Activated gamma-delta T cell treated with Interleukin-2 at 50 U/mL for 16 hours (primary cell): ENCODE results near the gene MYO1E.

Experiments
- DNase-seq: peaks from one replicate; pipeline ENCODE4 v3.0.0-alpha.2; 2020

MYO1E gene

DNA sequence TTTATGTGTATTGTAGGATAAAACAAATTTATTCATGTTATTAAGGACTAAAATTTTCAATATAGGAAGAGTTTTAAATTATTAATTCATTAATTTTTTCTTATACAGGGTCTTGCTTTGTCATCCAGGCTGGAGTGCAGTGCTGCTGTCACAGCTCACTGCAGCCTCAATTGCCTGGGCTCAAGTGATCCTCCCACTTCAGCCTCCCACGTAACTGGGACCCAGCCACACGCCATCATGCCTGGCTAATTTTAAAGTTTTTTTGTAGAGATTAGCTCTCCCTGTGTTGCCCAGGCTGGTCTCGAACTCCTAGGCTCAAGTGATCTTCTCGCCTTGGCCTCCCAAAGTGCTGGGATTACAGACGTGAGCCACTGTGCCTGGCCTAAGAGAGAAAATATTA, 253.0 kb downstream of the MYO1E start:
- DNase-seq, result no peak

DNA sequence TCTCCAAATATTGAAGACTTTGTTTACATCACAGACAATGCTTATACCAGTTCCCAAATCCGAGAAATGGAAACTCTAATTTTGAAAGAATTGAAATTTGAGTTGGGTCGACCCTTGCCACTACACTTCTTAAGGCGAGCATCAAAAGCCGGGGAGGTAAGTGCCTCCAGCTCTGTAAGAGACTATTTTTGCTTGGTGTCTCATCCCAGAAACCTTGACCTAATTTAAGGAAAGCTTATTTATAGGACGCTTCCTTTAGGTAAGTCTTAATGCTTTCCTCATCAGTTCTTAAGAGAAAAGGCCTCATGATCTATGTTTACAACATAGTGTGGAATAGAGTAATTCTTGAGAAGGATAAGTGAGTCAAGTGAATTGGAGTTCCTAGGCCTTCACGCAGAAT, 255.9 kb downstream of the MYO1E start:
- no peak for DNase-seq

DNA sequence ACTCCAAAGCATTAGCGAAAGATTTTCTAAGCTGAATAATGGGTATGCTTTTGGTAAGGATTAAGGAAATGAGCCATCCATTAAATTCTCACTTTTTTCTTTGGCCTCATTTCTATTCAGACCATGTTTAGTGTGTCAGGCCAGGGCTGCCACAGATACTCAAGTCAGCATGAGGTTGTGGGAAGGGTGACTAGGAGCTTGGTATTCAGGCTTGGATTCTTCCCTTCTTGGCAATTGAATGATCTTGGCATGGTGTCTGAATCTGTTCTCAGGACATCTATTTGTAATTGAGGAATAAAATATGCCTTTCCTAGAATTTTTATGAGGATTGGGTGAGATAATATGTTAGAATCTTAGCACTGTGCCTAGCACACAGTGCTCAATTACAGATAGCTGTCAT, 256.5 kb downstream of the MYO1E start:
- DNase-seq, result no peak

DNA sequence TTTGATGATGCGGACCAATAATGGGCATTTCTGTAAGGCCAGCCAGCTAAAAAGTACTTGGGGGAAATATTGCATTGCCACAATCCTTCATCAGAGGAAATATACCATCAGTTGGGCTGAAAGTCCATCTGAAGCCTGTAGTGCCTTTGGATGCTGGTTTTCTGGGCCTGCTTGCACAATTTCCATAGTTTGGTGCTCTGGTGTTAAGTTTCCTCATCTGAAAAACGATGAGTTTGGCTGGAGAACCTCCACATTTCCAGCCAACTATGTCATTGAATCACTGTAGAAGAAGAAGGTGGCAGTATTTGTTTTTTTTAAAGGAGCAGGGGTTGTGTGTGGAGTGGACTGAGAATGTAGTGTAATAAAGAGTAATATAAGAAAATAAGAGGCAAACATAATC, 257.6 kb downstream of the MYO1E start:
- DNase-seq, result no peak

DNA sequence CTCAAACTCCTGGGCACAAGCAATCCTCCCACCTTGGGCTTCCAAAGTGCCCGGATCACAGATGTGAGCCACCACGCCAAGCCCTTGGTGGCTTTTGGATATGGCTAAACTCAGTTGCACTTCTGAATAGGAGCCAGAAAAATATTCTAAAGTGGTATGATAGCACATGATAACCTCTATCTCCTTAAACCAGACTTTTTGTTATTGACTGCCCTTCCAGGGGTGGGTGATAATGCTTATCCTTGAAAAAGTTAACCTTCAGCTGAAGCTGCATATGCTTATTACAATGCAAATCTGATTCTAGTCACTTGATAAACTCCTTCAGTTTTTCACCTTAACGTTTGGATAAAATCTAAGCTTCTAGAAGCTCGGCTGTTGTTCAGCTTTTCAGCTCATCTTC, 261.4 kb downstream of the MYO1E start:
- DNase-seq, result no peak

DNA sequence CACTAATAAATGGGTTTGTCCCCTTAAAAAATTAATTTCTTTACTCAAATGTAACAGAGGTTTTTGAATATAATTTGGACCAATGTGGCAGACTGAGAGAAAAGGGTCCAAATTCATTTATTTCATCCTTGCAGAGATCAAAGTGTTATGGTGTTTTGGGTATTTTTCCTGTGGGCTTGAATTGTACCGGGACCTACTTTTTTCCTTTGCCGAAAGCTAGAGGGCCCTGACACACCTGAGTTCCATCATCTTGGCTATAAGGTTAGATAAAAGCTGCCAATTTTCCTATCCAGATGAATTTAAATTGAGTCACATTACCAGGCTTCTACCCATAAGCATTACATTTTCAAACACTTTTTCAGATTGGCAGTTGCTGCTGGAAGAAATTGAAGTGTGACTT, 266.8 kb downstream of the MYO1E start:
- no peak for DNase-seq

DNA sequence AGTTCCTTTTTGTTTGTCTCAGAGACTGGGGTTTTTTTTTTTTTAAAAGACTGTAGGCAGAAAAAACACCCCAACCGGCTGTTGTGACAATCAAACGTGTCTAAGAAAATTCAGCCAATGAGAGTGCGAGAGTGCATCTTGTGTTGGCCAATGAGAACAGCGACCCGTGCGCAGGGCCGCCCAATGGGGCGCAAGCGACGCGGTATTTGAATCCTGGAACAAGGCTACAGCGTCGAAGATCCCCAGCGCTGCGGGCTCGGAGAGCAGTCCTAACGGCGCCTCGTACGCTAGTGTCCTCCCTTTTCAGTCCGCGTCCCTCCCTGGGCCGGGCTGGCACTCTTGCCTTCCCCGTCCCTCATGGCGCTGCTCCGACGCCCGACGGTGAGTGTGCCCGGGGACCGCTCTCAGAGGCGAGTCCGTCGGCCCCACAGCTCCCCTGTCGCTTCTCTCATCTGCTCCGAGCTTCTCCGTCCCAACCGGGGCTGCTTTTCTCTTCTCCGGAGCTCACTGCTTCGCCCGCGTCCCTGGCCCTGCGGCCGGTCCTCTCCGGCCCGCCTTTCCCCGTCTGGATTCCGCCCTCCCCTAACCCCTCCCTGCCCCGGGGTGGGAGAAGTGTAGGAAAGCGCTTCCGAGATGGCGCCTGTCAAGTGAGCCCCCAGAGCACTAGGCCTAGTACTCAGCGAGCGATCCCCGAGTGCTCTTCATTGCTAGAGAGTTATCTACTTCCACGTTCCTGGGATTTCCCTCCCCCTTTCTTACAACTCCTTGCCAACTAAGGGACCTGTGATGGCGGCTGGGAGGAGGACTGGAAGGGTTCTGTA, 267.5 kb downstream of the MYO1E start, which contains the start of gene CCNB2:
TSS of gene CCNB2 (plus strand) at position 235 of the 821 bp plus-strand sequence. CDS start at position 358, 123 bp downstream.
- peak; percentile 78 for DNase-seq

DNA sequence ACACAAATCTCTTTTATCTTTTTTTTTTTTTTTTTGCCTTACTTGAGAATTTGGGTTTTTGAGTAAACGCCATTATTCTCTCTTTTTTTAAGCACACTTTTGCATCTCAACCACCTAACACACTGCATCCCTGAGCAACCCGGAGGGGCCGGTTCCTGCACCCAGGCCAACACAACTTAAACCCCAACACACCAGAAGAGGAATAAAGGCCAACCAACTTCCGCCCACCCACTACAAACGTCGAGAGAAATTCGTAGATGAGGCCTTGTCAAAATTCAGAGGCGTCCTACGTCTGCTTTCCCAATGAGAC, 268.1 kb downstream of the MYO1E start:
- DNase-seq, result no peak

DNA sequence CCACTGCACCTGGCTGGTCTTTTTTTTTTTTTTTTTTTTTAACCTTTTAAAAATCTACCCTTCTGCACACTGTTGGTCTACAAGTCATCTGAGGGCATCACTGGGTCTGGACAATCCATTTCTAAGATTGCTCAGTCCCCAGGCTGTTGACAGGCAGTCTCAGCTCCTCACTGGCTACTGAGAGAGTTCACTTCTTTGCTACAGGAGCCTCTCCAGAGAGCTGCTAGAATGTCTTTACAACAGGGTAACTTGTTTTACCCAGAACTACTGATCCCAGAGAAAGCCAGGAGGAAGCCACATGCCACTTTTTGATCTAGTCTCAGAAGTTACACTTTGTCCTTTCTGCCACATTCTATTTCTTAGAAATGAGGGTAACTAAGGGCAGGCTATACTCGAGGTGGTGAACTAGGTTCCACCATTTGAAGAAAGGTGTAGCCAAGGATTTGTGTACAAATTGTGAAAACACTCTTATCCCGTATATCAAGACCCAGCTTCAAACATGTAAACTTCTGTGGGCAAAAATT, 273.4 kb downstream of the MYO1E start:
- DNase-seq, result no peak

DNA sequence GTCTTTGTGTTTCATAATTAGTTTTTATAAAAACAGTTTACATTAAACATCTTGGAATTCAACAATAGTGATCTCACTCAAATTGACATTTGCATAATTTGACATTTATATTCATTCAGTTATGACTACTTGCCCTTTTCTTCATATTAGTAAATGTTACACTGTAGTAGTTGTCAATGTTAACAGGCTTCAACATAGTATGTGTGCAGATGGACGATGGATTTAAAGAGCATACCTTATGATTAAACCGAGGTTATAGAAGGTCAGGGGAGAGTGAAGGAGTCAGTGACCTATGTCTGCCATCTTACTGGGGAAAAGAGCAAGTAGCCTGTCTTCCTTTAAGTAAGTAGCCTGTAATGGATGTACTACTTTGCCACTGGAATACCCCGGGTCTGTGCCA, 276.2 kb downstream of the MYO1E start:
- no peak for DNase-seq

DNA sequence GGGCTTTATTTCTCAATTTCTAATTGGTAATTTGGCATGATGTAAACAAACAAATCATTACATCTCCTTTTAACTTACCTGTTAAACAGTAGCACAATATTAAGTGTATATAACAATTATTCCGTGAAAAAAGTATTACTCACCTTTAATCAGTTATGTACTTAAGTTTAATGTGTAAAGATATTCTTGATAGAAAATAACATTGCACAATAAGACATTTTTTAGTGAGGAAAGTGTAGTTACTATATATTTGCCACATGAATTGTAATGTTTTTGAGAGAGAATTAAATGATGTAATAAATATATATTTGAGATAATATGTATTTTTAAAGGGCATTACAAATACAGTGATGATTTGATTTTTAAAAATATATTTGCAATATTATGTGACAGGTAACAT, 278.6 kb downstream of the MYO1E start:
- no peak for DNase-seq

DNA sequence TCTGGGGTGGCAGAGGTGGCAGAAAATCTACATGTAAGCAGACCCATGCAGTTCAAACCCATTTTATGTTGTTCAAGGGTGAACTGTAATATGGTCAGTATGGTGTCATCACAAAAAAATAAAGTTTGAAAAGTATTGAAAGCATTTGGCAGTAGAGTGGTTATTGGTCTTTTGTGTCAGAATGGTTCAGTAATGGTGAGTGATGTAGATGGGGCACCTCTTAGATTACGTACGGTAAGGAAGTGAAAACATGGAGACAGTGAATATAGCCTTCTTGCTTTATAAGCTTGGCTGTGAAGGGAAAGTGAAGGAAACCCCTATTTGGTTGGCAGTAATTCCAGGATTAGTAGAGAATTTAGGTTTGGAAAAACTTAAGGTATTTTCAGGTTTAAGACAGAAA, 284.9 kb downstream of the MYO1E start:
- no peak for DNase-seq
